HCT116 (cell line): ENCODE results near the gene ADCY2.

Experiments used
- ATF3 ChIP-seq: IDR thresholded peaks from 2 replicates; pipeline ENCODE4 v1.6.1; 2012
- CTCF ChIP-seq, 3 experiments: fragments of 200-600 bp in 1 of 3; sonication (generic) in 1 of 3; IDR thresholded peaks in 2 of 3; conservative IDR thresholded peaks in 1 of 3; 2 replicates each; pipeline ENCODE4 v1.5.1; 2012 to 2017; ENCODE audit warnings: low read depth in 2 of 3, low read length in 2 of 3, antibody characterized with exemption in 1 of 3, borderline replicate concordance in 1 of 3, control low read depth in 1 of 3, mild to moderate bottlenecking in 1 of 3, mixed read lengths in 1 of 3, mixed run types in 1 of 3, moderate library complexity in 1 of 3; ENCODE audit not compliant: insufficient read depth in 1 of 3
- EZH2 ChIP-seq: fragments of 200-600 bp; sonication (generic); IDR thresholded peaks from 2 replicates; pipeline ENCODE4 v1.6.1; 2017; ENCODE audit warnings: antibody characterized with exemption, mixed run types
- EZH2phosphoT487 ChIP-seq: fragments of 200-600 bp; IDR thresholded peaks from 2 replicates; pipeline ENCODE4 v1.6.1; 2018; ENCODE audit warnings: antibody characterized with exemption, borderline replicate concordance
- POLR2A ChIP-seq: IDR thresholded peaks from 2 replicates; pipeline ENCODE4 v1.7.0; 2011; ENCODE audit warnings: borderline replicate concordance; ENCODE audit not compliant: insufficient read depth, insufficient read length; ENCODE audit errors: extremely low read depth
- ZFX ChIP-seq: fragments of 450-650 bp; IDR thresholded peaks from 2 replicates; pipeline ENCODE4 v1.6.1; 2017
- ZNF274 ChIP-seq: fragments of 200-500 bp; sonication (Bioruptor generic); IDR thresholded peaks from 2 replicates; pipeline ENCODE4 v1.6.1; 2014; ENCODE audit warnings: mild to moderate bottlenecking, low read depth, low read length, inconsistent platforms

GRCh38 chr5:7781899-7782298, 386.0 kb downstream of the ADCY2 start:
- TF ChIP-seq CTCF (IDR thresholded peaks at IDR 0.05 in 2 of 3, conservative IDR thresholded peaks at IDR 0.05 in 1 of 3; ENCODE audit: borderline replicate concordance in 1 of 3, insufficient read depth in 1 of 3, low read depth in 2 of 3, low read length in 2 of 3) (no peak), EZH2 (no peak), ZFX (no peak), ATF3 (no peak), POLR2A (no peak), ZNF274 (no peak), EZH2phosphoT487 (no peak)
